GM12875 (cell line): Measurements from ENCODE around the gene CEP72.
"Not testable (repeated sequence)": the region's sequence is repeated elsewhere in the genome, so short reads cannot be mapped to it uniquely, and the experiment has no call there.

ENCODE experiments used
- H3K4me3 ChIP-seq: one replicate; pipeline ENCODE4 v1.5.1; 2011; ENCODE audit warnings: low read depth, low read length, control low read depth
- CTCF ChIP-seq: IDR thresholded peaks from 2 replicates; pipeline ENCODE4 v1.5.1; 2011; ENCODE audit warnings: low read depth, mild to moderate bottlenecking, control low read depth, inconsistent platforms, low read length, moderate library complexity, borderline replicate concordance; ENCODE audit not compliant: insufficient read depth

The CEP72 gene

GRCh38 chr5:598564-598890 lies 13.6 kb upstream of the CEP72 start:
- H3K4me3 ChIP-seq = no peak overlapping the region
- TF ChIP-seq CTCF = no peak

DNA sequence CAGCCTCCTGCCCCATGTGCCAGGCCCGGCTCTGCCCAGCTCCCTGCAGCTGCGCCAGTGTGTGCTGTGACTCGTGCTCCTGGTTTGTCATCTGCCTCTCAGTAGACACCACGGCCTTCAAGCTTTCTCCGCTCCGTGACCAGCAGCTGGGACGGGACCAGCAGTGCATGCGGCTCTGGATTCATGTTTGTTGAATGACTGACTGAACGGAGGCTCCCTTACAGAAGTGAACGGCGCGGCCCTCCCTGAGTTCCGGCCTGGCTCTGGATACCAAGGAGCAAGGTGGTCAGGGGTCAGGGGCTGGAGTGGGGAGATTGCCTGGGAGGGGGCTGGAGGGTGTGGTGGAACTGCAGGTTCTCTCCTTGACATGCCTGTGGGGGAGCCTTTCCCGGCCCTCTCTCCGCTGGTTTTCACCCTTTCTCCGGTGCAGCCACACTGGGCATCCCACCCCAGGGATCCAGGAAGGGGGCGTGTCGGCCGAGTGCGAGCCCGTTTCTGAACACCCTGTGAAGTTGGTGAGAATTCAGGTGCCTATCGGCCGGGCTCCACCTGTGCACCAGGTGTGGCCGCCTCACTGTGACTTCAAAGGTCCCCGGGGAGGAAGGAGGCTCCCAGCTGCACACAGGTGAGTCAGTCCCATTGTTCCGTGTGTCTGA lies 11.1 kb upstream of the CEP72 start:
- TF ChIP-seq CTCF = no peak
- no peak overlapping the region for H3K4me3 ChIP-seq

GRCh38 chr5:601771-602465 lies 10.2 kb upstream of the CEP72 start:
- TF ChIP-seq CTCF = no peak
- no peak overlapping the region for H3K4me3 ChIP-seq

DNA sequence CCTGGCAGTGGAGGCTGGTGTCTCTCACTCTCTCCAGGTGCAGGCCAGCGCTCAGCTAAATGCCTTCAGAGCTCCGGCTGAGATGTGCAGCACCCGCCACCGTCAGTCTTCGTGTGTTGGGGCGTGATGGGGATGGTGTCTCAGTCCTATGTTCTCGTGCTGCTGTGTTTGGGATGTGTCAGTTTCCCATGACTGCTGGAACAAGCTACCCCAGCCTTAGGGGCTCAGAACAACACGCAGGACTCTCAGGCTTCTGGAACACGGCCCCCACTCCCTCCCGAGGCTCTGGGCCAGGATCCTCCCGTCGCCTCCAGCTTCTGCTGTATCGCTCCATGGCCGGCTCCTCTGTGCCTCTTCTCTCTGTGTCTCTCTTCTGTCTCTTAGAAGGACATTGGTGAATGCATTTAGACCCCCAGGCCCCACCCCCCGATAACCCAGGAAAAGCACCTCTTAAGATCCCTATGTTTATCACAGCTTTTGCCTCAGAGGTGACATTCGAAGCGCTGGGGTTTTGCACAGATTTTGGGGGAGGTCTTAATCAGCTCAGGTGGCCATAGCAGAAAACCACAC lies 9.6 kb upstream of the CEP72 start:
- no peak for TF ChIP-seq CTCF

DNA sequence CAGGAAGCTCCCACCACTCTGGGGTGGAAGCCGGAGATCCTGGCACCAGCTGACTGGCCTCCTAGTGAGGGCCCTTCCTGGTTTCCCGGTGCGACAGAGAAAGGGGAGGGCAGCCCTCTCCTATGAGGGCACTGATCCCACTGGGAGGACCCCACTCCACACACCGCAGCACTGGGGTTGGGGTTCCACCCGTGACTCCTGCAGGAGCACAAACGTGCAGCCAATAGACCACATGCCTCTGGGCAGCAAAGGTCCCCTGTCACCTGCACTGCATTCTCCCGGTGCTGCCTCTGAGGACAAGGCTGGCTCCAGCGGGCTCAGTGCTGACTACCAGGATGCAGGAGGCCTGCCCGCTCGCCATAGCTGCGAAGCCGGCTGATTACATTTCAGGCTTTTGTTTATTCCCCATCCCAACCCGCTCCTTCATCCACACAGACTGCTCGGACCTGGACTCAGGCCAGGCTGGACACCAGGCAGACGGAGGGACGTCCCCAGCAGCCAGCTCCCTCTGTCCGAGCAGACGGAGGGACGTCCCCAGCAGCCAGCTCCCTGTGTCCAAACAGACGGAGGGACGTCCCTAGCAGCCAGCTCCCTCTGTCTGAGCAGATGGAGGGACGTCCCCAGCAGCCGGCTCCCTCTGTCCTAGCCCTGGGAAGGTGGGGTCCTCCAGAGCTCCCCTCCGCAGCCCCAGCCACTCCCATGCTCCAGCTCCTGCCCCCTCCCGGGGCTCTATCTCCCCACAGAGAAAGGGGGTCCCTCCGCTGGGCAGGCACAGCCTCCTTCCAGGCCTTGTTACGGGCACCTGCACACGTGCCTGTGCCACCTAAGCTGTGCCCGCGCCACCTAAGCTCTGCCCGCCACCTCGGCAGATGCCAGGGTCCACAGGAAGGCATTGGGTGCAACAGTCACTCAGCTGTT lies 8.8 kb upstream of the CEP72 start:
- no peak overlapping the region for H3K4me3 ChIP-seq
- TF ChIP-seq CTCF = no peak

More for the DNA sequence above, 9.6 kb upstream of the CEP72 start:
- H3K4me3 ChIP-seq = no peak overlapping the region

- no peak overlapping the region for H3K4me3 ChIP-seq
- no peak for TF ChIP-seq CTCF
Measured at GRCh38 chr5:604391-604831, 7.7 kb upstream of the CEP72 start.

DNA sequence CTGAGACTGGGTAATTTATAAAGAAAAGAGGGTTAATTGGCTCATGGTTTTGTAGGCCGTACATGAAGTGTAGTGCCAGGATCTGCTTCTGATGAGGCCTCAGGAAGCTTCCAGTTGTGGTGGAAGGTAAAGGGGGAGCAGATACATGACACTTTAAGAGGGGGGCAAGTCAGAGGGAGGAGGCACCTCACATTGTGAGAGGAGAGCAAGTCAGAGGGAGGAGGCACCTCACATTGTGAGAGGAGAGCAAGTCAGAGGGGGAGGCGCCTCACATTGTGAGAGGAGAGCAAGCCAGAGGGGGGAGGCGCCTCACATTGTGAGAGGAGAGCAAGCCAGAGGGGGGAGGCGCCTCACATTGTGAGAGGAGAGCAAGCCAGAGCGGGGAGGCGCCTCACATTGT lies 7.0 kb upstream of the CEP72 start:
- H3K4me3 ChIP-seq = not testable (repeated sequence)
